ENCODE results near the gene XPO1.
"Not testable (repeated sequence)": the region's sequence is repeated elsewhere in the genome, so short reads cannot be mapped to it uniquely, and the experiment has no call there.

XPO1 gene

DNA sequence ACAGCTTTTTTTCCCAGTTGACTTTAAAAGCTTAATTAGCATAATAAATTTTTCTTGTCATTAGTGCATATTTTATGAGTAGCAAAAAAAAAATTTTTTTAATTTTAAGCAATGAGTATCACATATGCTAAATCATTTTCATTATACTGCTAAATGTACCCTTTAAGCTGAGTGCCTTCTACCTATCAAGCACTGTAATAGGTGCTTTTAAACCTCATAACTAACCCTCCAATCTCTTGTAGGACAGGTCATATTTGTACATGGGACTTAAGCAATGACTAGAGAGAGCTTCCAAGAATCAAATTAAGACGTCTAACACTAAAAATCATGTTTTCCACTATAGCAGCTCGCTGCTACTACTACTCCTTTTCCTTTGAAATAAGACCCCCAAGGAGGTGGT lies 7.4 kb downstream of the XPO1 start:
- no peak for DNase-seq

DNA sequence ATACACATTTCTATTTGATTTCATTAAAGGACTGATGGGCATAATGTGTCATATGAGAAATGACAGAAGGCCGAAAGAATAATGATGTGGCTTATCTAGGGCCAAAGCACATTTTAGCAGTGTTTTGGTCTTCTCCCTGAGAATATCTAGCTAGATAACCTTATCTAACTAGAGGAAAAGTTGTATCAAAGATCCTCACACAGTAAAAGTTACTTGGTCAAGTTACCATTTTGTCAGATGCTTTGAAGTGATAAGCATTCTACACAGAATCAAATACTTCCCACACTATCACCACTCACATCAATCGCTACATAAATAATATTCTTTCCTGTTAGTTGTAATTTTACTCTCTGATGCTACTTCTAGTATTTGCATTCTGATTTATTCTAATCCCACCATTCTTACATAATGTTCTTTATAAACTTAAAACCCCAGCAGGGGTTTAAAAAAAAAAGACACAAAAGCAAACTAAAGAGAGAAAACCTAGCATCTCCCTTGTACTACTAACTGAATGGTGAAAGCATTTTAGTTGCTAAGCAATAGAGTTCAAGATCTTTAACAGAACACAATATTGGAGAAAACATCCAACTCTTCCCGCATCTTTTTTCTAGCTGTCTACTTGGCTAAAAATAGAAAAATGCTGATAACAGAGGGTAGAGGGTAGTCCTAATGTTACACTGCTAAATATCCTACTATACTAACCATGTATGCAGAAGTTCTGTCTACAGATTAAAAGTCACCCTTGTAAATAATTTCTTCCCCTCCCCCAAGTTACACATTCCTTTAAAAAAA lies 8.0 kb downstream of the XPO1 start:
- no peak for DNase-seq

DNA sequence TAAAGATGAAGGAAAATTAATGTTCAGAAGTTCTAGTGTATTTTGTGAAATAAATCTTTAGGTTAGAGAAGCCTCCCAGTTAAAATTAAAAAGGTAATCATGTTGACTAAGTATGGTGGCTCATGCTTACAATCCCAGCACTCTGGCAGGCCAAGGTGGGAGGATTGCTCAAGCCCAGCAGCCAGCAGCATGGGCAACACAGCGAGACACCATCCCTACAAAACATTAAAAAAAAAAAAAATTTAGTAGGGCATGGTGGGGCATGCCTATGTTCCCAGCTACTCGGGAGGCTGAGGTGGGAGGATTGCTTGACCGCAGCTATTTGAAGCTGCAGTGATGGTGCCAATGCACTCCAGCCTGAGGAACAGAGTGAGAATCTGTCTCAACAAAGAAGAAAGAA lies 17.9 kb downstream of the XPO1 start:
- no peak for DNase-seq

DNA sequence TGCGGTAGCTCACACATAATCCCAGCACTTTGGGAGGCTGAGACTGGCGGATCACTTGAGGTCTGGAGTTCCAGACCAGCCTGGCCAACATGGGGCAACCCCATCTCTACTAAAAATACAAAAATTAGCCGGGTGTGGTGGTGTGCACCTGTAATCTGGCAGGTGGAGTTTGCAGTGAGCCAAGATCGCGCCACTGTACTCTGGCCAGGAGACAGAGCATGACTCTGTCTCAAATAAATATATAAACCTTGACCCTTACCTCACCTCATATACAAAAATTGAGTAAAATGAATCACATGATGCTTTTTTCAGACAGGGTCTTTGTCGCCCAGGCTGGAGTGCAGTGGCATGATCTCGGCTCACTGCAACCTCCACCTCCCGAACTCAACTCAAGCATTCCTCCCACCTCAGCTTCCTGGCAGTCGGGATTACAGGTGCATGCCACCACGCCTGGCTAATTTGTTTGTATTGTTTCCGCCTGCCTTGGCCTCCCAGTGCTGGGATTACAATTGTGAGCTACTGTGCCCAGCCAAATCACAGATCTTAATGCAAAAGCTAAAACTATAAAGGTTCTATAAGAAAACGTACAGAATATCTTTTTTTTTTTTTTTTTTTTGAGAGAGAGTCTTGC lies 25.3 kb downstream of the XPO1 start:
- DNase-seq, result no peak

DNA sequence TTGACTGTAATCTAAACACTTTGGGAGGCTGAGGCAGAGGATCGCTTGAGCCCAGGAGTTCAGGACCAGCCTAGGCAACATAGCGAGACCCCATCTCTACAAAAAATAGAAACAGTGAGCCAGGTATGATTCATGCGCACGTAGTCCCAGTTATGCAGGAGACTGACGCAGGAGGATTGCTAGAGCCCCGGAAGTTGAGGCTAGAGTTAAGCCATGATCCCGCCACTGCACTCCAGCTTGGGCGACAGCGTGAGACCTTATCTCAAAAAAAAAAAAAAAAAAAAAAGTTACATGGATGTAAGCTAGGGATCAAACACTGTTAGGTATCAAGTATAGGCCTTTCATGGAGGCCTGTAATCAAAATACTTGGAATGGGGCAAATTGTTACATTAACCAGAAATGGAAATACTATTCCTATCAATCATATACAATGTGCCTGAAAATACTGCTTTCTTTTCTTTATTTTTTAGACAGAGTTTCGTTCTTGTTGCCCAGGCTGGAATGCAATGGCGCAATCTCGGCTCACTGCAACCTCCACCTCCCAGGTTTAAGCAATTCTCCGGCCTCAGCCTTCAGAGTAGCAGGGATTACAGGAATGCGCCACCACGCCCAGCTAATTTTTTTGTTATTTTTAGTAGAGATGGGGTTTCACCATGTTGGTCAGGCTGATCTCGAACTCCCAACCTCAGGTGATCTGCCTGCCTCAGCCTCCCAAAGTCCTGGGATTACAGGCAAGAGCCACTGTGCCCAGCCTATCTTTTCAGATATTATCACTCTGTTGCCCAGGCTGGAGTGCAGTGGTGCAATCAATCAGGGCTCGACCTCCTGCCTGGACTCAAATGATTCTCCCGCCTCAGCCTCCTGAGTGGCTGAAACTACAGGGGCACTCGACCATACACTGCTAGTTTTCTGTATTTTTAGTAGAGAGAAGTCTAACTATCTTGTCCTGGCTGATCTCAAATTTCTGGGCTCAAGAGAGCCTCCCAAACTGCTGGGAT lies 27.2 kb downstream of the XPO1 start:
- DNase-seq, result no peak

GRCh38 chr2:61504949-61505348 lies 33.2 kb downstream of the XPO1 start:
- no peak for DNase-seq

DNA sequence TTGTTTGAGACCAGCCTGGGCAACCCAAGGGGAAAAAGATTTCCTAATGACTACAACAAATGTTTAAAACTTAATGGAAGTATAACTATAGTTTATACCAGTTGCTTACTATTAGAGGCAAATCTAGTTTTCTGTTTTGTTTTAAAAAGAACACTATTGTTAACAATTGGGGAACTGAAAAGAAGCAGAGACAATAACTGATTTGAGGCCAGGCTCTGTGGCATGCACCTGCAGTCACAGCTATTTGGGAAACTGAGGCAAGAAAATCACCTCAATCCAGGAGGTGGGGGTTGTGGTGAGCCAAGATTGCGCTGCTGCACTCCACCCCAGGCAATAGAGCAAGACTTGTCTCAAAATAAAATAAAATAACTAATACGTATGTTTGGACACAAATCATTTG lies 39.1 kb downstream of the XPO1 start:
- no peak for DNase-seq

GRCh38 chr2:61493523-61493942 lies 44.6 kb downstream of the XPO1 start:
- no peak for DNase-seq

- no peak for DNase-seq
Observed at GRCh38 chr2:61492476-61492875, 45.7 kb downstream of the XPO1 start.

GRCh38 chr2:61485281-61485680 lies 52.9 kb downstream of the XPO1 start:
- DNase-seq, result no peak

- no peak for DNase-seq
Observed at GRCh38 chr2:61478086-61478485, 60.1 kb downstream of the XPO1 start.

- DNase-seq, result not testable (repeated sequence)
Observed at GRCh38 chr2:61476929-61477589, 61.1 kb downstream of the XPO1 start.

DNA sequence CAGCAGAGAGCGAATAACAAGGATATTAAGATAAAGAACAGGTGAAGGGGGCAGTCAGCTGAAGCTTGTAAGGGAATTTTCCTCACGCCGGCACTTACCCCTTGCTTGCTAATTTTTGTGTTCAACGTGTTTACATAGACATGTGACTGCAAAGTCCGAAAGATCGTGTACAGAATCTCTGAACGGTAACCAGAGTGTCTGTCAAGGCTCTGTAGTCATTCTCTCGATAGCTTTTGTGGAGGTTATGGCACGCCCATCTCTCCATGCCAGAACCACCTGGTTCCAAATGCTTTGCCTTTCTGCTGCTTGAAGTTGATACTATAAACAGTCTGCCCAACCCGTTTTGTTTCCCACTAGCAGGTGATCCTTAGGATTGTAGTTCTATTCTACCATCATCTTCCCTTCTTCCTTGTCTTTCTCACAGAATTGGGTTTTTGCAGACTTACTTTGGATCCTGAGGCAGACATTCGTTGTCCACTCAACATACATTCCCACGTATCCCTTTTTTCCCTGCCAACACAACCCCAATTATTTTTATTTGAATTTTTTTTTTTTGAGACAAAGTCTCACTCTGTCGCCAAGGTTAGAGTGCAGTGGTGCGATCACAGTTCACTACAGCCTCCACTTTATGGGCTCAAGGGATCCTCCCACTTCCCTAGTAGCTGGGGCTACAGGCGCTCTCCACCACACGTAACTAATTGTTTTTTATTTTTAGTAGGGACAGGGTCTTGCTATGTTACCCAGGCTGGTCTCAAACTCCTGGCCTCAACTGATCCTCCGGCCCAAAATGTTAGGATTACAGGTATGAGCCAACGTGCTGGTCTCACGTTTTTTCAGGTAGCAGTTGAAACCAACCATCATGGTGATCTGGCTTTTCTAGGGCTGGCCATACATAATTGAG lies 66.0 kb downstream of the XPO1 start:
- DNase-seq, result no peak

DNA sequence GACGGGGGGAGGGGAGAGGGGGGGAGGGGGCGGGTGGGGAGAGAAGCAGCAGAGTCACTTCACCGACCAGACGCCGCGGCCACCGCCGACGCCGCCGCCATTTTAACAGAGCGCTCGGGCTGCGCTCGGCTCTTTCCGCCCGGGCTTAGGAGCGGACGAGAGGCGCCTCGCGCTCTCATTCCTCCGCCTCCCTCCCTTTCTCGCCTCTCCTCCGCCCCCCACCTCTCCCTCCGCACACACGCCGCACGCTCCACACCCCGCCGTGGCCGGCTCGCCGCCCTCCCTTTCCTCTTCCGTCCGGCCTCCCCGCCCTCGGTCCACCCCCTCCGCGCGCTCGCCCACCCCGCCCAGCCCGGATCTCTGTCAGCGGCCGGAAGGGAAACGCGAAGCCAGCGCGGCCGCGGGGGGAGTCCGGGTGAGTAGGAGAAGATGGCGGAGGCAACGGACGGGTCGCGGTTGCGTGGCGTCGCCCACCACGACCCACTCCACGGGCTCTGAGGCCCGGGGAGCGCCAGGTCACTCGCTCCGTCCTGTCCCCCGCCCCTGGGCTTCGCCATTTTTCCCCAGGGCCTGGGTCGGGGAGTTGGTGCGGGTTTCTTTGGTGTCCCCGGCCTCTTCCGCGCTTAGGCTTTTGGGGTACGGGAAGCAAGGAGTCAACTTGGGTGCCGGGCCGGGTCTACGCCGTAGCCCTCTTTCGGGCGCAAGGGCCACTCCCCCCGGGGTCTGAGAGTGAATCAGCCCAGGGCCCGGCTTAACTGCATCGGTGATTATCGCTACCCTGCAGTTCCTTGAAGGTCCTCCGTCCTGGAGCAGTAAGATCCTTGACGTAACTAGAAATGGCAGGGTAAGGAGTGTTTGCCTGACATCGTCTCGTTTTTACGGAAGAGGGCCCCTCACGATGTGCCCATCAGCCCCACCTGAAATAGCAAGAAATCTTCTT lies 66.9 kb downstream of the XPO1 start, which contains the start of gene USP34:
TSS of gene USP34 (minus strand) at position 123 of the 940 bp plus-strand sequence. CDS start 395 bp downstream, outside the sequence.
- DNase-seq, result peak; percentile 95

- DNase-seq, result peak; percentile 92
Observed at GRCh38 chr2:61470122-61470951, 67.8 kb downstream of the XPO1 start.

- DNase-seq, result no peak
Observed at GRCh38 chr2:61469424-61470121, 68.6 kb downstream of the XPO1 start.

DNA sequence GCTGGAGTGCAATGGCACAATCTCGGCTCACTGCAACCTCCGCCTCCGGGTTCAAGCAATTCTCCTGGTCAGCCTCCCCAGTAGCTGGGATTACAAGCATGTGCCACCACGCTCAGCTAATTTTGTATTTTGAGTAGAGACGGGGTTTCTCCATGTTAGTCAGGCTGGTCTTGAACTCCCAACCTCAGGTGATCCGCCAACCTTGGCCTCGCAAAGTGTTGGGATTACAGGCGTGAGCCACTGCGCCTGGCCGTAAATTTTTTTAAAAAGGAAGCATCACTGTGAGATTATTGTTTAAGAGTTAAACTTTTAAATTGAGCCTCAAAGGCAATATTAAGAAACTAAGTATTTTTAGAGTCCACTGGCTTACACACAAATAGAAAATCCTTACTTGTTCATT lies 69.9 kb downstream of the XPO1 start:
- DNase-seq, result not testable (repeated sequence)

DNA sequence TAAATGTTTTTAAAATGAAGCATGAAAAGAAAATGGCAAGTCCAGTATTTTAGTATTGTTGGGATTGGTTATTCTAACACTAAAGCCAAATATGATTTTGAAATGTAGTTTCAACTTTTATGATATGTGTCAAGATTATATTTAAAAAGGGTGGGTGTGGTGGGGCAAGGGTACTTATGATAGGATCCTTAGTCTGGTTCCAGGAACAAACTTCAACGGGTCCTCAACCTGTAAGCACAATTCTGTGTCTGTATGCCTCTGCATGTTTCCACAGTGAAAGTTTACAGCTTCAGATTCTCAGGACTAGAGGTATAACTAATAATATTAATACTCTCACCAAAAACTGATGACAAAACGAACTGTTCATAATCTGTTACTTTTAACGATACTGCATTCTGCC lies 73.1 kb downstream of the XPO1 start:
- DNase-seq, result no peak
